ENCODE measurements around the gene AADACL2.

The AADACL2 gene

DNA sequence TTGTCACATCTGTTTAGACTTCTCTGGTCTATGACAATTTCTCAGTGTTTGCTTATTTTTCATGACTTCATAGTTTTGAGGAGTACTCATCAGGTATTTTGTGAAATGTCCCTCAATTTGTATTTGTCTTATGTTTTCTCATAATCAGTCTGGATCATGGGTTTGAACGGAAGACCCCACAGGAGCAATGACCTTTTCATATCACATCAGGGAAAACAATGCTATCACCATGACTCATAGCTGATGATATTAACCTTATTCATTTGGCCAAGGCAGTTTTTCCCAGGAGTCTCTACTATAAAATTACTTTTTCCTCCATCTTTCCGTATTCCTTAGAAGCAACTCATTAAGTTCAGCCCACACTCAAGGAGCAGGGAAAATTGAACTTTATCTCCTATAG, 32.7 kb downstream of the AADACL2 start:
- Histone ChIP-seq H3K9ac (ENCODE audit: low read depth, low read length) (no peak overlapping the region), H3K27ac (ENCODE audit: low read length) (no peak overlapping the region), H3K36me3 (ENCODE audit: insufficient read depth, low read depth, low read length) (no peaks in the 10 kb centered on the region), H3K4me1 (ENCODE audit: insufficient read depth, low read length) (no peaks in the 10 kb centered on the region), H3K4me3 (ENCODE audit: low read length) (no peak overlapping the region), H3K27me3 (ENCODE audit: insufficient read depth, low read length) (no peaks in the 10 kb centered on the region), H3K9me3 (ENCODE audit: insufficient read depth, low read depth, low read length) (no peaks in the 10 kb centered on the region)

DNA sequence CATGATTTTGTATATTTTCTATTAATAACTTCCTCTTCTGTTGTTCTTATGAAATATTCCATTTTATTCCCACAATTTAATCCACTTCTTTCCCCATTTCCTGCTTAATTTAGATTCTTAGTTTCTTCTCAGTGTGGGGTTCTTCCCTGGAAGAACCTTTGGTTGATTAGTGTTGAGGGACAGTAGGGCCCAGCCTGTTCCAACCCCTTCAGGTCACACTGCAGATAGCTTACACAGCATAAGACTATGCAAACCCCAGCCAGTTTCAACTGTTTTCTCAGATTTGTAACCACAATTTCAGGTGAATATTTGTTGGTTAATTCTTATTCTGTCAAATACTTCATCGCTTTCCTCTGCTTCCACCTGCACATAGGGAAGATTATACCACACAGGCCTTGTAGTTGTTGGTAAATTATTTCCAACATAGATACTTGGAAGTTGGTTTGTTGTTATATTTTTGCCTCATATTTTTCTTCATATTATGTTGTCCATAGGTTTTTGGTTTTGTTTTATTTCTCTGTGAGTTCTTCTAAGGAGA, 34.7 kb downstream of the AADACL2 start:
- H3K27ac ChIP-seq (ENCODE audit: low read length): no peak overlapping the region
- H3K36me3 ChIP-seq (ENCODE audit: insufficient read depth, low read depth, low read length): no peaks in the 10 kb centered on the region
- no peaks in the 10 kb centered on the region for H3K9me3 ChIP-seq (ENCODE audit: insufficient read depth, low read depth, low read length)
- H3K9ac ChIP-seq (ENCODE audit: low read depth, low read length): no peak overlapping the region
- H3K4me3 ChIP-seq (ENCODE audit: low read length): no peak overlapping the region
- H3K27me3 ChIP-seq (ENCODE audit: insufficient read depth, low read length): no peaks in the 10 kb centered on the region
- H3K4me1 ChIP-seq (ENCODE audit: insufficient read depth, low read length): no peaks in the 10 kb centered on the region

DNA sequence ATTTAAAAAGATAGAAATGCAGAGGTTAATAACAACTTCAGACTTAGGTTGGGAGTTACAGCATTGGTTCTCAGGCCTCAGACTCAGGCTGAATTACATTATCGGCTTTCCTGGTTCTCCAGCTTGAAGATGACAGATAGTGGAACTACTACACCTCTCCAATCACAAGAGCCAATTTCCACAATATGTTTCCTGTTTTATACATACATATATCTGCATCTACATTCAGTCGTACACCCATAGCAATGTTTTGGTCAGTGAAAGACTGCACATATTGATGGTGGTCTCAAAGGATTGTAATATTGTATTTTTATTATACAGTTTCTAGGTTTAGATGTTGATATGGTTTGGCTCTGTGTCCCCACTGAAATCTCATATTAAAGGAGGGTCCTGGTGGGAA, 35.4 kb downstream of the AADACL2 start:
- H3K4me3 ChIP-seq (ENCODE audit: low read length): no peak overlapping the region
- H3K9me3 ChIP-seq (ENCODE audit: insufficient read depth, low read depth, low read length): no peaks in the 10 kb centered on the region
- no peaks in the 10 kb centered on the region for H3K4me1 ChIP-seq (ENCODE audit: insufficient read depth, low read length)
- no peaks in the 10 kb centered on the region for H3K36me3 ChIP-seq (ENCODE audit: insufficient read depth, low read depth, low read length)
- H3K27ac ChIP-seq (ENCODE audit: low read length): no peak overlapping the region
- H3K9ac ChIP-seq (ENCODE audit: low read depth, low read length): no peak overlapping the region
- no peaks in the 10 kb centered on the region for H3K27me3 ChIP-seq (ENCODE audit: insufficient read depth, low read length)

DNA sequence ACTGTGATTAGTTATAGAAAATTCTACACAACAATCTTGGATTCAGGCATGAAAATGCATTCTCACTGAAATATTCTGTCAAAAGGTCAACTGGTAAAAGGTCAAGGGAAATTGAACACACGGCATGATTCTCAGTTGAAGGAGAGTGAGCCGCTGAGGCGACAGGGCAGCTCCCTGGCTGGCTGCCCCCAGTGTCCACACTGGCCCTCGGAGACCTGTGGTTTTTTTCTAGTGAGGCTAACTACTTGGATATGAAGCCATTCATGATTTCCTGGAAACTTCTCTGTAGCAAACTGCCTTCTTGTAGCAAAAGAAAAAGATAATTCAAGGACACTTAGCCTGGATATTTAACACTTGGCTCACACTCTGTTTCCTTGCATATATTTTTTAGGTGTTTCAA, 37.2 kb downstream of the AADACL2 start:
- Histone ChIP-seq H3K27ac (ENCODE audit: low read length) (no peak overlapping the region), H3K36me3 (ENCODE audit: insufficient read depth, low read depth, low read length) (no peaks in the 10 kb centered on the region), H3K4me1 (ENCODE audit: insufficient read depth, low read length) (no peaks in the 10 kb centered on the region), H3K9ac (ENCODE audit: low read depth, low read length) (no peak overlapping the region), H3K9me3 (ENCODE audit: insufficient read depth, low read depth, low read length) (no peaks in the 10 kb centered on the region), H3K4me3 (ENCODE audit: low read length) (no peak overlapping the region), H3K27me3 (ENCODE audit: insufficient read depth, low read length) (no peaks in the 10 kb centered on the region)

DNA sequence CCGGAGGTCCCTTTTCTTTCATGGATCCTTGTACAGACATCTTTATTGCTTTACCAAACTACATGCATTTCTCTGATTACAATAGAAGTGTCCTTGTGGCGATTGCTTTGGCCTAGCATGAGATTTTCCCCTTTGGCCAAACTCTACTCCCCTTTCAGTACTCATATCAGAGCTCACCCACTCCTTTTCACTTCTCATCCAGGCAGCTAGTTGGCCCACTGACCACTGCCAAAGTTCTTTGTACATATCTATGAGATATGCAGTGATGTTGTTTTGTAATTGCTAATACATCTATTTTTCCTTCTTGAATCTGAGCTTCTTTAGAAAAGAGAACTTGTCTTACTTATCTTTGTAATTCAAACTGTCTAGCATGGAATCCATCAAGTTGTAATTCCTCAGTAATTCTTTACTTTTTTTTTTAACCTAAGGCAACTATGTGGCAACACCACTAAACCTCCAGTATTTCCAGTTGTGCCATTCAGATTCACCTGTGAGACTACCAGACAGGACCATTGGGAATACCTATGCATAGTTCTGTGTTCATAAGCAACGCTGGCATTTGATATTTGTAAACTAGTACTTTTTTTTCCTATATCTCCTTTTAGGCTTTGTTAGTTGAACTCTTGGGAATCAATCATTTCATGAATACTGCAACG, 39.2 kb downstream of the AADACL2 start:
- H3K4me1 ChIP-seq (ENCODE audit: insufficient read depth, low read length): no peaks in the 10 kb centered on the region
- H3K27ac ChIP-seq (ENCODE audit: low read length): no peak overlapping the region
- H3K36me3 ChIP-seq (ENCODE audit: insufficient read depth, low read depth, low read length): no peaks in the 10 kb centered on the region
- no peak overlapping the region for H3K4me3 ChIP-seq (ENCODE audit: low read length)
- H3K27me3 ChIP-seq (ENCODE audit: insufficient read depth, low read length): no peaks in the 10 kb centered on the region
- no peaks in the 10 kb centered on the region for H3K9me3 ChIP-seq (ENCODE audit: insufficient read depth, low read depth, low read length)
- no peak overlapping the region for H3K9ac ChIP-seq (ENCODE audit: low read depth, low read length)

DNA sequence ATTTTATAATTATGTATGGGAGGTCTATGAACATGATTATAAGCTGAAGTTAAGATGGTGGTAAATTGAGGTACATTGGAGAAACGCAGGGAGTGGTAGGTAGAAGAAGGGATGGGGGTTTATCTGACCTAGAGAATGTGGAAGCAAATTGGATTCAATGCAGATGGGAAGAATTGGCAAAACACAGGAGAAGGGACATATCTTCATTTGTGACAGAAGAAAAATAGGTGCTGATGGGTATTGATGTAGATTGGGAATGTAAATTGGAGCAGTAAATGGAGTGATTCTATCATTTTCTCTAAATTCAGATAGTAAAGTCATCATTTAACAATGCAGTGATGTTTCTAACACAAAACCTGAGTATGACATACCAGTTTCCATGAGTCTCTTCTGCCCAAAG, 40.5 kb downstream of the AADACL2 start:
- H3K27ac ChIP-seq (ENCODE audit: low read length): no peak overlapping the region
- H3K36me3 ChIP-seq (ENCODE audit: insufficient read depth, low read depth, low read length): no peaks in the 10 kb centered on the region
- no peaks in the 10 kb centered on the region for H3K4me1 ChIP-seq (ENCODE audit: insufficient read depth, low read length)
- no peaks in the 10 kb centered on the region for H3K9me3 ChIP-seq (ENCODE audit: insufficient read depth, low read depth, low read length)
- H3K27me3 ChIP-seq (ENCODE audit: insufficient read depth, low read length): no peaks in the 10 kb centered on the region
- no peak overlapping the region for H3K9ac ChIP-seq (ENCODE audit: low read depth, low read length)
- H3K4me3 ChIP-seq (ENCODE audit: low read length): no peak overlapping the region

DNA sequence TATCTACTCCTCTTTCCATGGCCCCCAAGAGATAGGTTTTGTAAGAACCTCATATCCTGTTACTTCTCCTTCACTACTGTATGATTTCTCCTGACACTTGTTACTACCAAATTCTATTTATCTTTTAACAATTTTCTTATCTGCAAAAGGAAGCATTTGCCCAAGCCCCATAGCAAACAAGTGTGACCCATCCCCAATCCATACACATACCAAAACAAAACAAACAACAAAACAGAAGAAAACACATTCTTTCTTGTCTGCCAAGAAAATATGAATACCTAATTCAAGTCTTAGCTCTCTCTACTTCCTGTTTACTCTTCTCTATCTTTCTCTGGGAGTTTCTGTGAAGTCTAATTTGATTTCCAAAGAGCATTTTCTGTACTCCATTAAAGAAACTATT, 41.2 kb downstream of the AADACL2 start:
- Histone ChIP-seq H3K27ac (ENCODE audit: low read length) (no peak overlapping the region), H3K4me3 (ENCODE audit: low read length) (no peak overlapping the region), H3K9ac (ENCODE audit: low read depth, low read length) (no peak overlapping the region), H3K27me3 (ENCODE audit: insufficient read depth, low read length) (no peaks in the 10 kb centered on the region), H3K36me3 (ENCODE audit: insufficient read depth, low read depth, low read length) (no peaks in the 10 kb centered on the region), H3K9me3 (ENCODE audit: insufficient read depth, low read depth, low read length) (no peaks in the 10 kb centered on the region), H3K4me1 (ENCODE audit: insufficient read depth, low read length) (no peaks in the 10 kb centered on the region)

DNA sequence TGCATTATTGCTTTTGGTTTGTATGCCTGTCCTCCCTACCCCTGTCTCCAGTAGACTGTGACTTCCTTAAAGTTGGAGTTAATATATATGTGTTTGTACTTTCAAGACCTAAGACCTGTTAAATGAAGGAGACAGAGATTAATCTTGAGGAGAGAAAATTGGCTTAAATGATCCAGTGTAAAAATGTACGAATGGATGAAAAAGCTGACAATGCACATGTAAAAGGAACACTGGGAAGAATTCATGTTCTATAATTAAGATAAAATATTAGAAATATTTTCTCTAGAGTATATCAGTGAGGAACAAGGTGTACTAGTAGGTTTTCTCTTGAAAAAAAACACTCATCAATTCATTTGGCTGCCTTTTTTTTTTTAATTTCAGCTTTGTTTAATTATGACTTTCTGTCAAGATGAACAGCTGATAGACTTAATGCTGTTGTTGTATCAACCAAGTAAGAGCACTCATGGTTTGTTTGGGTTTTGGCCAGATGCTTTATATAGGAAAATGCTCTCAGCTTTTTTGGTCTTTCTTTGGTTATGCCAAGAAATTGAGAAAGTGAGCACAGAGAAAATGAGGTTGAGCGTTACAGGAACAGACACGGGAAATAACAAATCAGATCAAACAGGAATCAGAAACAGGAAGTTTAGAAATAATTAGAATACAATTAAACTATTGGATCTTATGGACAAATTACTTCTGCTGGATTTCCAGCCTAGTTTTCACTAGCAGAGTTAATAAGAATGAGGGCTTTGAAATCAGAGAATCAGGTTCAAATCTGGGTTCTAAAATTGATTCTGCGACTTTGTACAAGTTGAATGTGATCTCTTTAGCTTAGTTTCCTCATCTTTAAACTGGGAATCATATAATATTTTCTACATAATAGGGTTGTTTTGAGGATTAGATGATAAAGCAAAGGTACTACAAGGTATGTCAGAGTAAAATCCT, 41.9 kb downstream of the AADACL2 start:
- Histone ChIP-seq H3K9me3 (ENCODE audit: insufficient read depth, low read depth, low read length) (no peaks in the 10 kb centered on the region), H3K27me3 (ENCODE audit: insufficient read depth, low read length) (no peaks in the 10 kb centered on the region), H3K27ac (ENCODE audit: low read length) (no peak overlapping the region), H3K4me3 (ENCODE audit: low read length) (no peak overlapping the region), H3K4me1 (ENCODE audit: insufficient read depth, low read length) (no peaks in the 10 kb centered on the region), H3K36me3 (ENCODE audit: insufficient read depth, low read depth, low read length) (no peaks in the 10 kb centered on the region), H3K9ac (ENCODE audit: low read depth, low read length) (no peak overlapping the region)

DNA sequence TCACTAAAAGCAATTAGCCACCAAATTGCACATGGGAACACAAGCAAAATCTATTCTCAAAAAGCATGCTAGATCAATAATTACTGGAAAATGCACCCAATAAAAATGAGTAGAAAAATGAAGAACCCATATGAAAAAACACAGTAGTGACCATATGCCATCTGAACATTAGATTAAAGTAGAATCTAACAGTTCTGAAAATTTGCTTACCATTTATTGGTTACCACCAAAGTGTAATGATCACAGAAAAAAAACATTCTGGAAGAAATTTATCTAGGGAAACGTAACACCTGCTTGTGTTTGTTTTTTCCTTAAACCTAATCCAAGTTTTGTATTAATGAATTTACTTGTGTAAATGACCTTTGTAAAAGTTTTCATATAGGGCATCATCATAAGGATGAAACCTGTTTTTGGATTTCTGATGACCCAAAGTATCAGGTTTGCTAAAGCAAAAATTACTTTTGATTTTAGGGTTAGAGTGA, 42.6 kb downstream of the AADACL2 start:
- H3K4me1 ChIP-seq (ENCODE audit: insufficient read depth, low read length): no peaks in the 10 kb centered on the region
- no peak overlapping the region for H3K27ac ChIP-seq (ENCODE audit: low read length)
- H3K9ac ChIP-seq (ENCODE audit: low read depth, low read length): no peak overlapping the region
- no peak overlapping the region for H3K4me3 ChIP-seq (ENCODE audit: low read length)
- H3K9me3 ChIP-seq (ENCODE audit: insufficient read depth, low read depth, low read length): no peaks in the 10 kb centered on the region
- no peaks in the 10 kb centered on the region for H3K27me3 ChIP-seq (ENCODE audit: insufficient read depth, low read length)
- H3K36me3 ChIP-seq (ENCODE audit: insufficient read depth, low read depth, low read length): no peaks in the 10 kb centered on the region

DNA sequence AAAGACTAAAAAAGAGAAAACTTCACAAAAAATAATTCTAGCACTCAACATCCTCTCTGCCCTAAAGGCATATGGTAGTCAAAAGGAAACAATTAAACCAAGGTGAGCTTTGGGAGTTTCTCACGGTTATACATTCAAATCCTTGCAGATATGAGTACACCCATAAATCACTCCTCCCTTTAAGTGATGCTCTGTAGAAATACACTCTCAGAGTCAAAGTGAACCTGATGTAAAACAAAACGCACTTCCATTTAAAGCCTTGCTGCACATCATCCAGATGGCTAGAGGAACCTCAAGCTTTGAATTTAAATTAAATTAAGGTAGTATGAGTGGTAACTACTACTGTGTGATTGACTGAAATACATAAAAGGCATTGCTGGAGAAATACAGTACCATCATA, 44.2 kb downstream of the AADACL2 start:
- Histone ChIP-seq H3K27me3 (ENCODE audit: insufficient read depth, low read length) (no peaks in the 10 kb centered on the region), H3K4me3 (ENCODE audit: low read length) (no peak overlapping the region), H3K9me3 (ENCODE audit: insufficient read depth, low read depth, low read length) (no peaks in the 10 kb centered on the region), H3K36me3 (ENCODE audit: insufficient read depth, low read depth, low read length) (no peaks in the 10 kb centered on the region), H3K4me1 (ENCODE audit: insufficient read depth, low read length) (no peaks in the 10 kb centered on the region), H3K27ac (ENCODE audit: low read length) (no peak overlapping the region), H3K9ac (ENCODE audit: low read depth, low read length) (no peak overlapping the region)

DNA sequence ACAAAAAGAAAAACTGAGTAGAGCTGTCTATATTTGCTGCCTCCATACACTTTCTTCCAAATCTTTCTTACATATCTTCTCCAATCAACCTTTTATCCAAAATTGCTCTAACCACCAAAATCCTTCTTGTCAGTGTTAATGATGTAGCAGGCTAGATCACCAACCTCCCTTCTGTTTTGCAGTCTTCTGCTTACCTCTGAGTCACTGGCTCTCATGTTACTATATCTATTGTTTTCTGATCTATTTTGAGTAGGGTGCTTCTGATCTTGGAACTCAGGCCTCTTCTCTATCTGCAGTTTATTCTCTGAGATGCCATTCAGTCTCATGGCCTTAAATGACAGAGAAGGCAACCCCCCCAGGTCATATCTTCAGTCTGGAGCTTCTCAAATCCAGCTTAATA, 53.9 kb downstream of the AADACL2 start:
- H3K4me1 ChIP-seq (ENCODE audit: insufficient read depth, low read length): no peaks in the 10 kb centered on the region
- H3K27me3 ChIP-seq (ENCODE audit: insufficient read depth, low read length): no peaks in the 10 kb centered on the region
- no peak overlapping the region for H3K27ac ChIP-seq (ENCODE audit: low read length)
- H3K4me3 ChIP-seq (ENCODE audit: low read length): no peak overlapping the region
- H3K36me3 ChIP-seq (ENCODE audit: insufficient read depth, low read depth, low read length): no peaks in the 10 kb centered on the region
- H3K9me3 ChIP-seq (ENCODE audit: insufficient read depth, low read depth, low read length): no peaks in the 10 kb centered on the region; the same call in 1 of the 2 replicates
- no peak overlapping the region for H3K9ac ChIP-seq (ENCODE audit: low read depth, low read length)

DNA sequence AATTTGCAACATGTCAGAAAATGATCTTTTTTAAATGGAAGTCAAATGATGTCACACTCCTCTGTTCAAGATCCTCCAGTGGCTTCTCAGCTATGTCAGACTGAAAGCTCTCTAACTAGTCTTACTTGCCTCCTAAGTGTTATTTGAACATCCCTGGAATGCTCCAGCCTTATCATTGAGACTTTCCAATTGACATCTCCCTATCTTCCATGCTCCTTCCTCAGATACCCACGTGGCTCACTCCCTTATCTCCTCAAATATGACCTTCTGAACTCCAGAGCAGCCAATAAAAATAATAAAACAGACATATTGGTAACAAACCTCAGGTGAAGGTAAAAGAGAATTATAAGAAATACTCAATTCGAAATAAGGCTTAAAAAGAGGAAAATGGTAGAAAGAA, 54.7 kb downstream of the AADACL2 start:
- H3K9ac ChIP-seq (ENCODE audit: low read depth, low read length): no peak overlapping the region

More for the DNA sequence above, 54.7 kb downstream of the AADACL2 start:
- Histone ChIP-seq H3K9me3 (ENCODE audit: insufficient read depth, low read depth, low read length) (no peaks in the 10 kb centered on the region; the same call in 1 of the 2 replicates), H3K27ac (ENCODE audit: low read length) (no peak overlapping the region), H3K36me3 (ENCODE audit: insufficient read depth, low read depth, low read length) (no peaks in the 10 kb centered on the region), H3K27me3 (ENCODE audit: insufficient read depth, low read length) (no peaks in the 10 kb centered on the region), H3K4me3 (ENCODE audit: low read length) (no peak overlapping the region), H3K4me1 (ENCODE audit: insufficient read depth, low read length) (no peaks in the 10 kb centered on the region)

All from iPS-20b (cell line).